Activated naive CD8-positive, alpha-beta T cell treated with anti-CD3 and anti-CD28 coated beads, Interleukin-2, amount 50 U/mL, for 16 hours (primary cell): ENCODE measurements around the gene PPP1CB.
"Not testable (repeated sequence)": the region's sequence is repeated elsewhere in the genome, so short reads cannot be mapped to it uniquely, and the experiment has no call there.

Source experiments
- DNase-seq: peaks from one replicate; pipeline ENCODE4 v3.0.0-alpha.2; 2020; ENCODE audit warnings: low read depth, low spot score

The PPP1CB gene

DNA sequence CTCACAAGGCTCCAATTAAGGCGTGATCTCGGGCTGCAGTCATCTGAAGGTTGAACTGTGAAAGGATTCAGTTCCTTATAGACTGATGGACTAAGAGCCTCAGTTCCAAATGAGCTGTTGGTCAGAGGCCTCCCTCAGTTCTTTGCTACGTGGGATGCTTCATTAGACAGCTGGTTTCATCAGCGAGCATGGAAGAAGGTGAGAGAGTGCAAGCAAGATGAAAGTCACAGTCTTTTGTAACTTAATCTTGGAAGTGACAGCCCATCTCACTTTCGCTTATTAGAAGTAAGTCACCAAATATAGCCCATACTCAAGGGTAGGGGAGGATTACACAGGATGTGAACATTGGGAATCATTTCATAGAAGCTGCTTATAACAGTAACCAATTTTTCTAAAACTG, 26.8 kb downstream of the PPP1CB start:
- DNase-seq, result no peak

DNA sequence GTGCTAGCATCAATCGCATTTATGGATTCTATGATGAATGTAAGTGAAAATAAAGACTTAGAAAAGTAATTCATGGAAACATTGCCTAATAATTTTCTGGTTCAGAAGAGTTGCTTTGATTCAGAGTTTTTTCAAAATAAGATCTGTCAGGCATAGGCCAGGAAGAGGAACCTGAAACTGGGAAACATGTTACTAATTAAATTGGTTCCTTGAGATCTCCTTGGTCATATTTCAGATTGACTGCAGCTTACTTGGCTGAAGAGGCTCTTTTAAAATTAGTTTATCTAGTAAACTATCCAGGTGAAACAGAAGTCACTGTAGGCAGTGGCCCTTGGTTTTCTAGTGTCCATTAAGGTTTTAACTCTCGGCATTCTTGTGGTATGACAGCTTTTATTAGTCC, 27.4 kb downstream of the PPP1CB start:
- no peak for DNase-seq

DNA sequence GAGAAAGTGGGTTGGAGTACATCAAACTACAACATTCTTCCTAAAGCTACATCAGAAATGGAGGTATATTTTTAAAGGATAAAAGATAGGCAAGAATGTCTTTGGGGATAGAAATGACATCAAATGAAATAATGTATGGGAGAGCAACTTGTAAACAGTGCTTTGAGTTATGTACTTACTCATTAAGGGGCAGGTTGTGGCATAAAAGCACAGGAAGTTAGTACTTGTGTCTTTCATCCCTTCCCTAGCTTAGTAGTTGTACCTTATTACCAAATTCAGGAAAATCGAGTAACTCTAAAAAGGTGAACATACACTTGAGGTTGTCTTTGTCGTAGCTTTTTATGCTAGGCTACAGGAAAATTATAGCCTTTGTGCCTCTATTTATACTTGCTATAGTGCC, 28.9 kb downstream of the PPP1CB start:
- no peak for DNase-seq

DNA sequence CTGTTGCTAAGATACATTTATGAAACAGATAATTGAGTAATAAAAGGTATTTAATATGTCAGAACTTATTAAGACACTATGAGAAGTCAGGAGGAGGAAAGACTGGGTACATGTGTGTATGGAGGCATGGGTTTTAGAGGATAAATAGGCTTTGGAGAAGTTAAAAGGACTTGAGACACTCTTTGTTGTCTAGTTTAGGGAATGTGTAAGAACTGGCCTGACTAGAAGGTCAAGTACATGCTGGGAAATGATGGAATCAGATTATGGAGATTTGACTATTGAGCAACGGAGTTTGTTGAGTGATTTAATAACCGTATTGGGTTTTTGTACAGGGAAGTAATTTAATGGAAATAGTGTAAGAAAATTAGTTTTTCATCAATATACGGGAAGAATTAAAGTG, 30.8 kb downstream of the PPP1CB start:
- DNase-seq, result no peak

DNA sequence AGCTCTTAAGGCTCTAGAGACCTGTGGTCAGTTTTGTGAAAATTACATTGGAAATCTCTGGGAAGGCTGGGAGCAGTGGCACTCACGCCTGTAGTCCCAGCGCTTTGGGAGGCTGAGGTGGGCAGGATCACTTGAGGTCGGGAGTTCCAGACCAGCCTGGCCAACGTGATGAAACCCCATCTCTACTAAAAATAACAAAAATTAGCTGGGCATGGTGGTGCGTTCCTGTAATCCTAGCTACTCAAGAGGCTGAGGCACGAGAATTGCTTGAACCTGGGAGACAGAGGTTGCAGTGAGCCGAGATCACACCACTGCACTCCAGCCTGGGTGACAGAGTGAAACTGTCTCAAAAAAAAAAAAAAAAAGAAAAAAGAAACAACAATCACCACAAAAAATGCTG, 32.9 kb downstream of the PPP1CB start:
- not testable (repeated sequence) for DNase-seq

DNA sequence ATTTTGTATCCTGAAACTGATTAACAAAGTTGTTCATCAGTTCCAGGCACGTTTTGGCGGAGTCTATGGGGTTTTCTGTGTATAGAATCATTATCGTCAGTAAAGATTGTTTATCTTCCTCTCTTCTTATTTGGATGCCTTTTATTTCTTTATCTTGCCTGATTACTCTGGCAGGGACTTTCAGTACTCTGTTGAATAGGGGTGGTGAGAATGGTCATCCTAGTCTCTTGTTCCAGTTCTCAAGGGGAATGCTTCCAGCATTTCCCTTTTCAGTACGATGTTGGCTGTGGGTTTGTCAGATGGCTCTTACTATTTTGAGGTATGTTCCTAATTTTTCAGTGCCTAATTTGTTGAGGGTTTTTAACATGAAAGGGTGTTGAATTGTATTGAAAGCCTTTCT, 45.0 kb downstream of the PPP1CB start:
- no peak for DNase-seq

DNA sequence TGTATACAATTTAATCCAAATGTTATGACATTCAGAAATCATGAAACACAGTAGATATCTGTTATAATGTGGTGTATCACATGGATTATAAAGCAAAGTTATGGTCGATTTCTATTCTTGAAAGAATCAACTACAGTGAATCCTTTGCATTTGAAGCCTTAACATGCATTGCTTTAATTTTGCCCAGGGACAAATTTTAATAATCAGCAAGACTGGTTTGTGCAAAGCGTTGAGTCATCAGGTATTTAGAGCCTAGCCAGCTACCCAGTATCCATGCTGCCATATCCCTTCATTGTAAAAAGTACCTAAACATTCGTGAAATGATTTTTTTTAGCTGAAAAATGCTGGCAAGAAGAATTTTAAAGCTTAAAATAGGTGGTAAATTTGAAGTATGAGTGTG, 50.1 kb downstream of the PPP1CB start:
- DNase-seq, result no peak

DNA sequence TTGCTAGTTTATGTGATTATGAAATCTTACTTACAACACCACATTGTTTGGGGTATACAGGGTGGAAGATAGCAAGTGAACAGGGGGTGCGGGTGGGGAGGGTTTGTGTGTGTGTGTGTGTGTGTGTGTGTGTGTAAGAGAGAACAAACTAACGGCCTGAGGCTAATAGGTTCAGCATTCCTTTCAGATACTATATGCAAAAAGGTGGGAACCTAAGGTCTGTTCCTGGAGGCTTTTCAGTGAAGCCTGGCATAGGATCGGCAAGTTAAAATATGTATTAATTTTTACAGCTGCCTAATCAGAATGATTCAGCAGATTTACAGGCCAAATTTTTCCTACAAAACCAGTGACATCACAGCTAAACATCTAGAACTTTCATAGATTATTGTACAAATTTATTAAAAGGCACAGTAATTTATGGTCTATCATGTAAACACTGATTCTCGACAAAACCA, 51.4 kb downstream of the PPP1CB start:
- no peak for DNase-seq

DNA sequence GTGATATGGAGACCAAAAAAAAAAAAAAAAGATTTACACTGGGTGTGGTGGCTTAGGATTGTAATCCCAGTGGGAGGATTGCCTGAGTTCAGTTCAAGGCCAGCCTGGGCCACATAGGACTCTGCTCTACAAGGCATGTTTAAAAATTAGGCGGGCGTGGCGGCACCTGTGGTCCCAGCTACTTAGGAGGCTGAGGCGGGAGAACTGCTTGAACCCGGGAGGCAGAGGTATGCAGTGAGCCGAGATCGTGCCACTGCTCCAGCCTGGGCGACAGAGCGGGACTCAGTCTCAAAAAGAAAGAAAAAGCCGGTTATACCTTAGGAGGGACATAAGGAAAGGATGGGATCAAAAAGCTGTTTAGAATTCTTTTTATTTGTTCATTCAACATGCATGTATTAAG, 58.3 kb downstream of the PPP1CB start:
- no peak for DNase-seq

DNA sequence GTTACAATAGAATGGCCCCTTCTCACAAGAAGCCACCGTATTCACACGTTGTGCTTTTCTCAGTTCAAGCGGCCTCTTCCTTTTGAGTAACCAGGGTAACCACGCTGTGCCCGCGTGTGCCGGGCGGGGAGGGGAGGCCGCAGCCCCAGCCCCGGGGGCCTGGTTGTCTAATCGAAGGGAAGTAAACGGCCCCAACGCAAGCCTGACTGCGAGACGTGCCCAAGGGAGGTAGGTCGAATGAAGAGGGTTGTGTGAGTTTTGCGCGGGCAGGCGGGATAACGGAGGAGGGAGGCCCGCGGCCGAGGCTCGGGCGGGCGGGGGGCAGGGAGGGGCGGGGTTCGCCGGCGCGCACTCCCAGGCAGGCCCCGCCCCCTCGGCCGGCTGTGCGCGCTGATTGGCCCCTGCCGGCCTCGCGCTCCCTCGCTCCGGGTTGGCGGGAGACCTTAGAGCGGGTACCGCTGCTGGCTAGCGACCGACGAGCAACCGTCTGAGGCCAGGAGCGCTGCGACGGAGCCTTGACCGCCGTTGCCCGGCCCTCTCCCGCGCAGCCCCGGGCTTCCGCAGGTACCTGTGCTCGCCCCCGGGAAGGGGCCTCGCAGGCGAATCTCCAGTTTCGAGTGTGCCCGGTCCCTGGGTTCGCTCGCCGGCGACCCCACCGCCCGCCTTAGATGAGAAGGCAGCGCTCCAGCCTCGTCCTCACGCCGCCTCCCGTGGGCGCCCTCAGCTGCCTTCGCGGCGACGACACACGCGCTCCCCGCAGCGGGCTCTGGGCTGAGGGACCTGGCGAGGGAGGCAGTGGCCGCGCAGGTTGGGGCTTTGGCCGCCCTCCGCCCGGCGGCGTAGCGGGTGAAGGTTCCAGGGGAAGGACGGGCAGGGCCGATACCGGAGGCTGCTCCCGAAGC, 59.0 kb downstream of the PPP1CB start, which contains the start of gene SPDYA:
Gene SPDYA, plus strand, starts transcription at position 451 of the 902 bp plus-strand sequence. CDS start 5,181 bp downstream, outside the sequence.
- DNase-seq, result peak; percentile 48

DNA sequence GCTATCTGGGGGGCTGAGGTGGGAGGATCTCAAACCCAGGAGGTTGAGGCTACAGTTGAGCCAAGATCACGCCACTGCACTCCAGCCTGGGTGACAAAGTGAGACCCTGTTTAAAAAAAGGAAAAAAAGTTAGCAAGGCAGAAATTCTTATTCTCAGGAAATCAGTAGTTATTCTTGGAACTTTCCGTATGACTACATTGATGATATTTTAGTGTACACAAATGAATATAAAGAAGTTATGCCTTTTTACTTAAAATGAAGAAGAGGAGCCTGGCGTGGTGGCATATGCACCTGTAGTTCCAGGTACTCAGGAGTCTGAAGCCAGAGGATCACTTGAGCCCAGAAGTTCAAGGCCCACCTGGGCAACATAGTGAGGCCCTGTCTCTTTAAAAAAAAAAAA, 66.4 kb downstream of the PPP1CB start:
- no peak for DNase-seq

DNA sequence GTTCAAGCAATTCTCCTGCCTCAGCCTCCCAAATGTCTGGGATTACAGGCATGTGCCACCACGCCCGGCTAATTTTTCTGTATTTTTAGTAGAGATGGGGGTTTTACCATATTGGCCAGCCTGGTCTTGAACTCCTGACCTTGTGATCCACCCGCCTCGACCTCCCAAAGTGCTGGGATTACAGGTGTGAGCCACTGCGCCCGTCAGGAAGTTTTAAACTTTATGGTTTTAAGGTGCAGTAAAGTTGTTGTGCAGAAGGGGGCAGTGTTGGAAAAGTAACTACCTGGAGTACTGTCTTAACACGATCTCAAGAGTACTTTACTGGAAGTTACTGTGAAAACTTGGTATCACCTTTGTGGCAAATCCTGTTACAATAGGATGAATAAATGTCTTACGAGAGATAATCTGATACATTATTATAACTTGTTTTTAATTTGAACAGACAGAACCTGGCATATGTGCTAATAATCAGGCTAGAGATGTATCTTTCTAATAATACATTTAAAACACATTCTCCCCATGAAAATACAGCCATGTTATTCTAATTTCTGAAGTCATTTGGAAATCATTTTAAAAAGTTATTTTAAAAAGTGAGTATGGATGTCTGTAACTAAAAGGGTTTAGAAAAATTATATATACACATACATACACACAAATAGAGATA, 69.8 kb downstream of the PPP1CB start:
- peak; percentile 26 for DNase-seq

DNA sequence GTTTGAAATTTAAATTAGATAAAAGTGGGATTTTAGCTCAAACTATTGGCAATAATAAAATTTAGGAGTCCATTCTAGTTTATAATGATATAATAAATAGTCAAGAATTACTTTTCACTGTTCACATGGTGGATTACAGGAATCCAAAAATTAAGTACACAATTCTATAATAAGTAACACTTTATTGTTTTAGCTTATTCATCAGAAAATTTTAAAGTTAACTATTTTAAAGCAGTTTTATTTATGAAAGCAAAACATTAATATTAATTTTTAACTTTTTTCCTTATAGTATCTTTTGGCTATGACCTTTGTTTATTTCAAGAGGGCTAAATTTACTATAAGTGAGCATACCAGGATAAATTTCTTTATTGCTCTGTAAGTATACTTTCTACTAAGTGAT, 70.4 kb downstream of the PPP1CB start:
- no peak for DNase-seq

DNA sequence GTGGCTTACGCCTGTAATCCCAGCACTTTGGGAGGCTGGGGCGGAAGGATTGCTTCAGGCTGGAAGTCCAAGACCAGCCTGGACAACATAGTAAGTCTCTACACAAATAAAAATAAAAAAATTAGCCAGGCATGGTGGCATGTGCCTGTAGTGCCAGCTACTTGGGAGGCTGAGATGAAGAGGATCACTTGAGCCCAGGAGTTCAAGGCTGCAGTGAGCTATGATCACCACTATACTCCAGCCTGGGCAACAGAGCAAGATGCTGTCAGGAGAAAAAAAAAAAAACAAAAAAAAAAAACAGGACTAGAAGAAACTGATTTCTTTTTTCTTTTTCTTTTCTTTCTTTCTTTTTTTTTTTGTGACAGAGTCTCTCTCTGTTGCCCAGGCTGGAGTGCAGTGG, 72.6 kb downstream of the PPP1CB start:
- no peak for DNase-seq

DNA sequence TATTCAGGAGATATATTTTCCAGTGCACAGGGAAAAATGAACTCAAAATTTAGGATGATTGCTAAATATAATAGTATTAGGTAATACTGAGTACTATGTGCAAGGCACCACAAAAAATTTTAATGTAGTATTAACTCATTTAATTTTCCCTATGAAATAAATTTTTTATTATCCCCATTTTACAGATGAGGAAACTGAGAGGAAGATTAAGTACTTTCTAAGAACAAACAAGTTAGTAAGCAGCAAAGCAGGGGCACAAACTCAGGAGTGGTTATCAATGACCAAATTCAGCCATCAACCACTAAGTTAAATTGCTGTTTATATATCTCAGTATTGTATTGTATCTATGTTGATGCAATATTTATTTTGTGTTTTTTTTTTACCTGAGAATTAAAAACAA, 73.2 kb downstream of the PPP1CB start:
- no peak for DNase-seq

DNA sequence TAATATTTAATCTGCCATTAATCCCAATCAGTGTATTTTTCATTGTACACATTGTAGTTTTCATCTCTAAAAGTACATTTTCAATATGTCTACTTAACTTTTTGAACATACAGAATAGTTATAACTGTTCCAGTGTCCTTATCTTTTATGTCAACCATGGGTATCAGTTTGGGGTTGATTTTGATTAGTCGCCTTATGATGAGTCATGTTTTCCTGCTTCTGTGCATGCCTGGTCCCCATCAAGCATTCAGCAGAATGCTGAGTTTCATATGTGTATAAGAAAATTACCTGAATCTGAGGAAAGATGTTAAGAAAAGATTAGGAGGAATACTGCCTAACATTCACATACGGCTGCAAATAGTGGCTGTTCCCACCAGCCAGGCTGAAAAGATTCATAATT, 76.8 kb downstream of the PPP1CB start:
- DNase-seq, result no peak

DNA sequence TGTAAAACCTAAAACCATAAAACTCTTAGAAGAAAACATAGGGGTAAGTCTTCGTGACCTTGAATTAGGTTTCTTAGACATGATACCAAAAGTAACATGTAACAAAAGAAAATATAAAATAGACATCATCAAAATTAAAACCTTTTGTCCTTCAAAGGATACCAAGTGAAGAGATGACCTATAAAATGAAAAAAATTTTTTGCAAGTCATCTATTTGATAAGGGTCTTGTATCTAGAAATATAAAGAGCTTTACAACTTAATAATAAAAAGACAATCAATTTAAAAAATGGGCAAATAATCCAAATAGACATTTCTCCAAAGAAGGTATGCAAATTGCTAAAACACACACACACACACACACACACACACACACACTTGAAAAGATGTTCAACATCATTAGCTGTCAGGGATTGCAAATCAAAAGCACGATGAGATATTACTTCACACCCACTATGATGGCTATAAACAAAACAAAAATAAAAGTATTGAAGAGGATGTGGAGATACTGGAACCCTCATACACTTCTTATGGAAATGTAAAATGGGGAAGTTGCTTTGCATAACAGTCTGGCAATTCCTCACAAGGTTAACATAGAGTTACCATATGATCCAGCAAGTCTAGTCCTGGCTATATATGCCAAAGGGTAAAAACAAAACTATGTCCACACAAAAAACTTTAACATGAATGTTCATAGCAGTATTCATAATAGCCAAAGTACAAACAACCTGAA, 82.3 kb downstream of the PPP1CB start:
- DNase-seq, result no peak

DNA sequence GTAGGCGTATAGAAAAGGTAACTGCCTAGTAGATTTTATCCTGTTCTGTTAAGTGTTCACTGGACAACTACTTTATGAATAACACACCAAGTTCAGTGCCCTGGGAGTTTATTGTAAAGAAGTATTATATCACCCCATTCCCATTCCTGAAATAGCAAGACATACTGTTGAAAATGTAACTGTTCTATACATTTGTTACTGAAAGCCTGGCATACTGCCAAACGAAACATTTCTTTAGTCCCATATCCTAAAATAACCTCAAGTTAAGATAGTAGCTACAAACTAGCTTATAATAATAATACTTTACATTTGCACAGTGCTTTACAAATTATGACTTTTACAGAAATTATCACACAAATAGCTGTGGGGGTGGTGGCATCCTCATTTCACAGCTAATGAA, 84.2 kb downstream of the PPP1CB start:
- DNase-seq, result no peak

DNA sequence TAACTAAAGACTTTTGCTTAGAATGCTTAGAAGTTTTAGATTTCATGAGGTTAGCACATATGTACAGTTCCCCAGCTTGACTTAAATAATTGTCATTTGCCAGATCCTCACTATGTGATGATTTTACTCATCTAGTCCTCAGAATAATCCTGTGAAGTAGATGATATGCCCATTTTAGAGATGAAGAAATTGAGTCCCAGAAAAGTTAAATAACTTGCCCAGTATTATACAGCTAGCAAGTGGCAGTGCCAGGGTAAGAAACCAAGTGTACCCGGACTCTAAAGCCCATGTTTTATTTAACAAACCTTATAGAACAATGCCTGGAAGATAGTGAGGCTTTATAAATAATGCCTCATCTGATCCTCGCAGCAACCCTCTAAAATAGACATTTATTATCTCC, 87.3 kb downstream of the PPP1CB start:
- DNase-seq, result no peak

DNA sequence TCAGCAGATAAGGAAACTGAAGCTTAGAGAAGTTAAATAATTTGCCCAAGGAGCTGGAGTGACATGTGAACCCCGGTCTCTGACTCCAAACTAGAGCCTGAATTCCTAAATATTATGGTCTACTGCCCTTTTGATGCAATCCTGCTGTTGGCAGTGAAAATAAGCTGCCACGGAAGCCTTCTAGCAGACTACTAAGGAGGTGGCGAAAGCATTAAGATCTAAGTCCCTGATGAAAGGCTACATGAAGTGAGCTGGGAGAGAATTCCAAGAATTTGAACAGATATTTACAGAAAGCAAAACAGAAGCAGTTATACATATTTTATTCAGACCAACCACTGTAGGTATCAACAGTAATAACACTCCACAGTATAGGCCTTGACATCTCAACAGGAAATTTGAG, 90.4 kb downstream of the PPP1CB start:
- DNase-seq, result no peak
